GM15510 (cell line): Measurements from ENCODE around the gene KANSL1.

Source experiments
- POLR2A ChIP-seq: IDR thresholded peaks from 3 replicates; pipeline ENCODE4 v1.6.1; 2011; ENCODE audit warnings: borderline replicate concordance; ENCODE audit not compliant: insufficient read length; ENCODE audit errors: extremely low read depth

The KANSL1 gene

GRCh38 chr17:46031440-46031839 lies 161.8 kb downstream of the KANSL1 start:
- no peak for TF ChIP-seq POLR2A

- TF ChIP-seq POLR2A = no peak
Measured at GRCh38 chr17:46030752-46031151, 162.5 kb downstream of the KANSL1 start.

GRCh38 chr17:46029627-46030026 lies 163.6 kb downstream of the KANSL1 start:
- TF ChIP-seq POLR2A = no peak

- no peak for TF ChIP-seq POLR2A
Measured at GRCh38 chr17:46028981-46029565, 164.2 kb downstream of the KANSL1 start.

- TF ChIP-seq POLR2A = no peak
Measured at GRCh38 chr17:46028374-46028773, 164.9 kb downstream of the KANSL1 start.

- TF ChIP-seq POLR2A = no peak
Measured at GRCh38 chr17:46027976-46028325, 165.3 kb downstream of the KANSL1 start.

GRCh38 chr17:46027048-46027975 lies 165.9 kb downstream of the KANSL1 start:
- no peak for TF ChIP-seq POLR2A

GRCh38 chr17:46026166-46027047 lies 166.8 kb downstream of the KANSL1 start:
- TF ChIP-seq POLR2A = no peak

- no peak for TF ChIP-seq POLR2A
Measured at GRCh38 chr17:46025510-46026165, 167.6 kb downstream of the KANSL1 start.

GRCh38 chr17:46025060-46025459 lies 168.2 kb downstream of the KANSL1 start:
- TF ChIP-seq POLR2A = no peak

- TF ChIP-seq POLR2A = no peak
Measured at GRCh38 chr17:46024590-46024989, 168.6 kb downstream of the KANSL1 start.

GRCh38 chr17:46023783-46024388 lies 169.3 kb downstream of the KANSL1 start:
- no peak for TF ChIP-seq POLR2A

- no peak for TF ChIP-seq POLR2A
Measured at GRCh38 chr17:46020998-46021397, 172.2 kb downstream of the KANSL1 start.
